HepG2 (cell line): ENCODE results near the gene MMP7. TPM values are rescaled to one million over a fixed set of nuclear protein-coding genes. Genes with fewer than 3 reads are reported as not detected.
A peak's percentile ranks its signal among the peaks of the same experiment; 100 is the strongest.

Experiments
- ATAC-seq: fragments of 200-7000 bp; cut with Tn5 transposase; 3 replicates; pipeline ENCODE4 v1.9.1; 2020; ENCODE audit warnings: mild to moderate bottlenecking, moderate library complexity
- BruUV-seq: library from RNA; stranded (reverse); fragments of 400-500 nt; replicated peaks from 2 replicates; lab custom pipeline; 2021; lab: Mats Ljungman, UMichigan
- CTCF ChIA-PET: fragments of 300-600 bp; formaldehyde crosslinking; extraction: SDS; loops from one replicate; lab custom pipeline; 2021; ENCODE audit warnings: low total read pairs, inconsistent platforms, low intra/inter-chr PET ratio; lab: Yijun Ruan, JAX
- POLR2A ChIA-PET: fragments of 350-600 bp; sonication (Branson Sonifier 250); formaldehyde crosslinking; loops from one replicate; lab custom pipeline; 2020; ENCODE audit warnings: antibody characterized with exemption, inconsistent platforms; lab: Yijun Ruan, JAX
- DNase-seq: peaks from one replicate; pipeline ENCODE4 v3.0.0-alpha.2; 2015; ENCODE audit warnings: low spot score
- FAIRE-seq: peaks from 3 replicates; lab custom pipeline; 2011; peaks lifted over from hg19 to GRCh38; lab: Jason Lieb, UNC
- H2AFZ ChIP-seq: one replicate; pipeline ENCODE4 v1.6.1; 2011; ENCODE audit warnings: low read length, inconsistent platforms
- H3K27ac ChIP-seq: fragments of 300-600 bp; 3 replicates; pipeline ENCODE4 v1.8.0; 2011; ENCODE audit warnings: mixed run types, mild to moderate bottlenecking, mixed read lengths, low read length, inconsistent platforms; ENCODE audit not compliant: insufficient read depth; ENCODE audit errors: extremely low read length
- H3K27me3 ChIP-seq, 2 experiments: fragments of 200-600 bp in 1 of 2; 2 replicates in 1 of 2; 3 replicates in 1 of 2; pipeline versions ENCODE4 v1.6.0 to v1.8.0; 2011; ENCODE audit warnings: low read length in 2 of 2, mild to moderate bottlenecking in 2 of 2, moderate library complexity in 2 of 2, inconsistent platforms in 1 of 2; ENCODE audit not compliant: insufficient read depth in 2 of 2, control insufficient read depth in 1 of 2
- H3K36me3 ChIP-seq, 2 experiments: fragments of 200-600 bp in 1 of 2; replicated peaks in 1 of 2; 2 replicates in 1 of 2; 3 replicates in 1 of 2; pipeline versions ENCODE4 v1.5.1 to v1.8.0; 2011; ENCODE audit warnings: low read length in 2 of 2, inconsistent platforms in 1 of 2; ENCODE audit not compliant: insufficient read depth in 2 of 2, control insufficient read depth in 1 of 2
- H3K4me1 ChIP-seq: 2 replicates; pipeline ENCODE4 v1.5.1; 2012; ENCODE audit warnings: low read length, inconsistent platforms; ENCODE audit not compliant: insufficient read depth
- H3K4me2 ChIP-seq: 2 replicates; pipeline ENCODE4 v1.6.0; 2011; ENCODE audit warnings: low read depth, low read length, inconsistent platforms
- H3K4me3 ChIP-seq, 3 experiments: fragments of 200-600 bp in 1 of 3; sonication (generic), shearing (Covaris generic) in 1 of 3; replicated peaks in 1 of 3; 2 replicates each; pipeline ENCODE4 v1.5.1; 2011 to 2016; ENCODE audit warnings: low read length in 3 of 3, inconsistent platforms in 2 of 3, low read depth in 2 of 3, mild to moderate bottlenecking in 2 of 3, control low read depth in 1 of 3, mixed read lengths in 1 of 3; ENCODE audit not compliant: insufficient read depth in 1 of 3
- H3K79me2 ChIP-seq: one replicate; pipeline ENCODE4 v1.6.1; 2011; ENCODE audit warnings: low read length, inconsistent platforms; ENCODE audit not compliant: insufficient read depth
- H3K9ac ChIP-seq: 2 replicates; pipeline ENCODE4 v1.6.0; 2011; ENCODE audit warnings: mild to moderate bottlenecking, low read depth, low read length, inconsistent platforms; ENCODE audit not compliant: insufficient read depth
- H3K9me3 ChIP-seq: 2 replicates; pipeline ENCODE4 v1.5.1; 2012; ENCODE audit warnings: mild to moderate bottlenecking, low read length
- H4K20me1 ChIP-seq: 2 replicates; pipeline ENCODE4 v1.6.0; 2011; ENCODE audit warnings: inconsistent platforms, mild to moderate bottlenecking, low read length, moderate library complexity; ENCODE audit not compliant: insufficient read depth
- CEBPG ChIP-seq: IDR thresholded peaks from 2 replicates; pipeline ENCODE4 v1.6.1; 2016
- SMARCC2 ChIP-seq: fragments of 450-650 bp; IDR thresholded peaks from 2 replicates; pipeline ENCODE4 v1.6.1; 2017; ENCODE audit warnings: antibody characterized with exemption, mild to moderate bottlenecking
- SOX6 ChIP-seq, 2 experiments: fragments of 450-650 bp in 1 of 2; sonication (generic) in 1 of 2; formaldehyde crosslinking in 1 of 2; IDR thresholded peaks; 2 replicates each; pipeline versions ENCODE4 v1.4.0 to v1.6.1; 2017 to 2020; ENCODE audit warnings: antibody characterized with exemption in 1 of 2, mild to moderate bottlenecking in 1 of 2, missing genetic modification reagents in 1 of 2
- SP1 ChIP-seq, 2 experiments: fragments of 450-650 bp in 1 of 2; sonication (generic) in 1 of 2; formaldehyde crosslinking in 1 of 2; IDR thresholded peaks; 2 replicates each; pipeline versions ENCODE4 v1.4.0 to v1.6.1; 2016 to 2020; ENCODE audit warnings: missing genetic modification reagents in 1 of 2
- STAG1 ChIP-seq: sonication (generic); formaldehyde crosslinking; IDR thresholded peaks from 2 replicates; pipeline ENCODE4 v1.4.0; 2020; ENCODE audit warnings: missing genetic modification reagents
- TBX3 ChIP-seq: fragments of 450-650 bp; IDR thresholded peaks from 2 replicates; pipeline ENCODE4 v1.6.1; 2017; ENCODE audit warnings: antibody characterized with exemption, mild to moderate bottlenecking, inconsistent platforms, borderline replicate concordance
- ZNF432 ChIP-seq: sonication (generic); formaldehyde crosslinking; IDR thresholded peaks from 2 replicates; pipeline ENCODE4 v1.5.0; 2020; ENCODE audit warnings: missing genetic modification reagents, mild to moderate bottlenecking, borderline replicate concordance
- WGBS: methylation state at CpG from one replicate; pipeline ENCODE4 v1.1.6; 2017; ENCODE audit warnings: low lambda C conversion rate; 5-methylcytosine and 5-hydroxymethylcytosine counted together
- in situ Hi-C: cut with HindIII; loops from 2 replicates; pipeline ENCODE4 v1.10.0; 2017; ENCODE audit warnings: low pct_unique_long_range_greater_than_20kb; ENCODE audit not compliant: extremely low pct_ligation_motif_present
- intact Hi-C: fragments of 100-400 bp; cut with micrococcal nuclease; formaldehyde crosslinking; loops from one replicate; pipeline ENCODE4 v1.10.0; 2022; ENCODE audit not compliant: unreplicated experiment
- polyA plus RNA-seq, 8 experiments: library from polyadenylated mRNA; depleted of rRNA in 3 of 8; stranded (reverse) in 7 of 8; unstranded in 1 of 8; fragments of >200 nt; fragmentation: Illumina TruSeq in 4 of 8; extraction: Trizol in 4 of 8; gene quantifications; 2 replicates each; pipeline versions ENCODE4 v1.2.1 to v1.2.3, GENCODE V29; 2011 to 2016; ENCODE audit warnings: low read depth in 4 of 8, missing spikeins in 1 of 8, mixed read lengths in 1 of 8; ENCODE audit not compliant: insufficient read depth in 1 of 8
- total RNA-seq, 5 experiments: library from RNA; depleted of rRNA; stranded (reverse); fragments of >200 nt; fragmentation: Illumina TruSeq; extraction: Trizol; gene quantifications; 2 replicates each; pipeline ENCODE4 v1.2.3, GENCODE V29; 2016; ENCODE audit warnings: low read depth in 1 of 5
- TF ChIP-seq, protein P1 (sequence below): sonication (generic); formaldehyde crosslinking; IDR thresholded peaks from 2 replicates; pipeline ENCODE4 v1.5.1; 2020; ENCODE audit warnings: mild to moderate bottlenecking, moderate library complexity, missing genetic modification reagents
- TF ChIP-seq, protein P2 (sequence below), 2 experiments: sonication (generic) in 1 of 2; formaldehyde crosslinking in 1 of 2; IDR thresholded peaks; 2 replicates each; pipeline versions ENCODE4 v1.4.0 to v1.6.1; 2018 to 2020; ENCODE audit warnings: missing genetic modification reagents in 2 of 2, borderline replicate concordance in 1 of 2, low read depth in 1 of 2, mild to moderate bottlenecking in 1 of 2, missing biosample characterization in 1 of 2
- TF ChIP-seq, protein P3 (sequence below): sonication (generic); formaldehyde crosslinking; IDR thresholded peaks from 2 replicates; pipeline ENCODE4 v1.4.0; 2020; ENCODE audit warnings: mild to moderate bottlenecking, missing genetic modification reagents, borderline replicate concordance

MMP7 gene
- total and polyA plus RNA-seq, 2 of the 13 experiments (the other 11 are each of a cell fraction or from before 2014, with no cell fraction given) = 0.17 TPM; not detected in 1

DNA sequence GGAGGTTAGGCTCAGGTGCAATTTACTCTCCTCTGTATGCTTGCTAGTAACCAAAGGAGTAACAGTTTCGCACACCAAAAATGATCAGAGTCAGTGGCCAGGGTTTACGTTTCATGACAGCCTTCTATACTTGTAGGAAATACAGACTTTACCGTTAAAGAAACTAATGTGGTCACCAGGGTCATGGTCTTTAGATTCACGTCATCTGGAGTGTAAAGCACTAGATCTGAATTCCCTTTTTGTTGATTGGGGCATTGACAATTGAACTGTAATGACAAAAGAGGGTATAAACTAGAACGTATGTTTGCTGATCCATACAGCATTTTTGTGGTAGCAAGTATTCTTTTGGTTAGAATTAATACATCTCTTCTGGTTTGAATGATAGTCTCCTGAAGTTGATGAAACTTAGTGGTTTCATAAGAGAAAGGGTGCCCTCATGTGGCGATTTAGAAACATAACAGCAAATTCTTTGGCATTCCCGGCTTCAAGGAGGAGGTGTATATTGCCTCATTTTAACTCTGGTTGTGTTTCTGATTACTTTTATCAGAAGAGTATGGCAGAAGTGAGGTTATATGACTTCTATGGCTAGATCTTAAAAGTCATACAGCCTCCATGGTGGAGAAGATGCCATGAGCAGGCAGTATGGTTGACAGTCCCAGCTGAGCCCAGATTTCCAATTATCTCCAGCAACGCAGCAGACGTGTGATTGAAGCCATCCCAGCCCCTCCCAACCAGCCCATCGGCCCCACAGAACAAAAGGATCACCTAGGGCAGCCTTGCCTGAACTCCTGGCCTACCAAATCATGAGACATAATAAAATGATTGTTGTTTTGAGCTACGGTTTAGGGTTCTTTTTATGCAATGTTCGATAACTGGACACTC lies 35.1 kb downstream of the MMP7 start (continued):
- TF ChIP-seq, protein P1, sequence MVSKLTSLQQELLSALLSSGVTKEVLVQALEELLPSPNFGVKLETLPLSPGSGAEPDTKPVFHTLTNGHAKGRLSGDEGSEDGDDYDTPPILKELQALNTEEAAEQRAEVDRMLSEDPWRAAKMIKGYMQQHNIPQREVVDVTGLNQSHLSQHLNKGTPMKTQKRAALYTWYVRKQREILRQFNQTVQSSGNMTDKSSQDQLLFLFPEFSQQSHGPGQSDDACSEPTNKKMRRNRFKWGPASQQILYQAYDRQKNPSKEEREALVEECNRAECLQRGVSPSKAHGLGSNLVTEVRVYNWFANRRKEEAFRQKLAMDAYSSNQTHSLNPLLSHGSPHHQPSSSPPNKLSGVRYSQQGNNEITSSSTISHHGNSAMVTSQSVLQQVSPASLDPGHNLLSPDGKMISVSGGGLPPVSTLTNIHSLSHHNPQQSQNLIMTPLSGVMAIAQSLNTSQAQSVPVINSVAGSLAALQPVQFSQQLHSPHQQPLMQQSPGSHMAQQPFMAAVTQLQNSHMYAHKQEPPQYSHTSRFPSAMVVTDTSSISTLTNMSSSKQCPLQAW (CRISPR knock-in tag) = peak; percentile 55; the same call in 1 of the 2 replicates
- peak; percentile 58; the same call in 1 of the 2 replicates for TF ChIP-seq CEBPG (CRISPR knock-in tag)
- TF ChIP-seq STAG1 (CRISPR knock-in tag) = peak; percentile 94
- TF ChIP-seq SP1 (IDR thresholded peaks at IDR 0.05) = no peak
- no peak for TF ChIP-seq SP1 (CRISPR knock-in tag; IDR thresholded peaks at IDR 0.05)
- TF ChIP-seq, protein P2, sequence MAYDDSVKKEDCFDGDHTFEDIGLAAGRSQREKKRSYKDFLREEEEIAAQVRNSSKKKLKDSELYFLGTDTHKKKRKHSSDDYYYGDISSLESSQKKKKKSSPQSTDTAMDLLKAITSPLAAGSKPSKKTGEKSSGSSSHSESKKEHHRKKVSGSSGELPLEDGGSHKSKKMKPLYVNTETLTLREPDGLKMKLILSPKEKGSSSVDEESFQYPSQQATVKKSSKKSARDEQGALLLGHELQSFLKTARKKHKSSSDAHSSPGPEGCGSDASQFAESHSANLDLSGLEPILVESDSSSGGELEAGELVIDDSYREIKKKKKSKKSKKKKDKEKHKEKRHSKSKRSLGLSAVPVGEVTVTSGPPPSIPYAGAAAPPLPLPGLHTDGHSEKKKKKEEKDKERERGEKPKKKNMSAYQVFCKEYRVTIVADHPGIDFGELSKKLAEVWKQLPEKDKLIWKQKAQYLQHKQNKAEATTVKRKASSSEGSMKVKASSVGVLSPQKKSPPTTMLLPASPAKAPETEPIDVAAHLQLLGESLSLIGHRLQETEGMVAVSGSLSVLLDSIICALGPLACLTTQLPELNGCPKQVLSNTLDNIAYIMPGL (CRISPR knock-in tag; IDR thresholded peaks at IDR 0.05; ENCODE audit: borderline replicate concordance in 1 of 2, low read depth in 1 of 2) = peak in 1 of 2 experiments; percentile 66; a peak in 1 of 4 replicates

DNA sequence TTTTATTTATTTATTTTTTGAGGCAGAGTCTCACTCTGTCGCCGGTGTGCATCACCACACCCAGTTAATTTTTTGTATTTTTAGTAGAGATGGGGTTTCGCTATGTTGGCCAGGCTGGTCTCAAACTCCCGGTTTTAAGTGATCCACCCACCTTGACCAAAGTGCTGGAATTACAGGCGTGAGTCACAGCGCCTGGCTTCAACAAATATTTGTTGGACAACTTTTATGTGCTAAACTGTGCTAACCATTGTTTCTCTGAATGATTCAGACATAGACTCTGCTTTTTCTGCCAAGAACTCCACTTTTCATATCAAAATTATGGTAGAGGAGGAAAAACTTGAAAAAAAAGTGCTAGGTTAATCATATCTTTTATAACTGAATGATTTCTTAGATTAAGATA lies 36.3 kb downstream of the MMP7 start:
- FAIRE-seq (peak; percentile 73), ATAC-seq (peak; percentile 92), DNase-seq (peak; percentile 94)
- intact Hi-C loops (loop anchor here (2.0 kb wide), 2 partner anchors 63 to 173 kb away; no protein-coding TSS in a partner anchor), in situ Hi-C loops (loop anchor here (10.0 kb wide), 1 partner anchor 149 kb away; the partner anchor contains the start of gene BIRC2)
- Histone ChIP-seq H3K36me3 (no peaks in the 10 kb centered on the region), H3K4me1 (peaks cover 68% of the 10 kb centered on the region), H3K4me3 (peak overlapping the region in 1 of 3 experiments; percentile 38; a peak in 1 of 6 replicates), H4K20me1 (no peaks in the 10 kb centered on the region), H3K79me2 (peaks cover 4% of the 10 kb centered on the region), H3K27ac (peak overlapping the region; percentile 39), H3K4me2 (peak overlapping the region; percentile 56), H3K9me3 (no peaks in the 10 kb centered on the region), H3K9ac (peak overlapping the region; percentile 35; the same call in 1 of the 2 replicates), H3K27me3 (no peaks in the 10 kb centered on the region), H2AFZ (no peak overlapping the region)
- BruUV-seq = no TSS peak
- CTCF ChIA-PET = interaction anchor here (0.6 to 3.2 kb wide), 7 partner anchors 42 to 170 kb away, joined by 3 to 24 read pairs (median 8); partner anchors contain the start of genes BIRC2 and TMEM123
- POLR2A ChIA-PET = interaction anchor here (1.5 kb wide), 1 partner anchor 42 kb away, joined by 8 read pairs; no protein-coding TSS in a partner anchor
- WGBS = 2% methylated on average over 6 of the region's 6 CpGs
- TF ChIP-seq ZNF432 (CRISPR knock-in tag) = no peak
- TF ChIP-seq, protein P3, sequence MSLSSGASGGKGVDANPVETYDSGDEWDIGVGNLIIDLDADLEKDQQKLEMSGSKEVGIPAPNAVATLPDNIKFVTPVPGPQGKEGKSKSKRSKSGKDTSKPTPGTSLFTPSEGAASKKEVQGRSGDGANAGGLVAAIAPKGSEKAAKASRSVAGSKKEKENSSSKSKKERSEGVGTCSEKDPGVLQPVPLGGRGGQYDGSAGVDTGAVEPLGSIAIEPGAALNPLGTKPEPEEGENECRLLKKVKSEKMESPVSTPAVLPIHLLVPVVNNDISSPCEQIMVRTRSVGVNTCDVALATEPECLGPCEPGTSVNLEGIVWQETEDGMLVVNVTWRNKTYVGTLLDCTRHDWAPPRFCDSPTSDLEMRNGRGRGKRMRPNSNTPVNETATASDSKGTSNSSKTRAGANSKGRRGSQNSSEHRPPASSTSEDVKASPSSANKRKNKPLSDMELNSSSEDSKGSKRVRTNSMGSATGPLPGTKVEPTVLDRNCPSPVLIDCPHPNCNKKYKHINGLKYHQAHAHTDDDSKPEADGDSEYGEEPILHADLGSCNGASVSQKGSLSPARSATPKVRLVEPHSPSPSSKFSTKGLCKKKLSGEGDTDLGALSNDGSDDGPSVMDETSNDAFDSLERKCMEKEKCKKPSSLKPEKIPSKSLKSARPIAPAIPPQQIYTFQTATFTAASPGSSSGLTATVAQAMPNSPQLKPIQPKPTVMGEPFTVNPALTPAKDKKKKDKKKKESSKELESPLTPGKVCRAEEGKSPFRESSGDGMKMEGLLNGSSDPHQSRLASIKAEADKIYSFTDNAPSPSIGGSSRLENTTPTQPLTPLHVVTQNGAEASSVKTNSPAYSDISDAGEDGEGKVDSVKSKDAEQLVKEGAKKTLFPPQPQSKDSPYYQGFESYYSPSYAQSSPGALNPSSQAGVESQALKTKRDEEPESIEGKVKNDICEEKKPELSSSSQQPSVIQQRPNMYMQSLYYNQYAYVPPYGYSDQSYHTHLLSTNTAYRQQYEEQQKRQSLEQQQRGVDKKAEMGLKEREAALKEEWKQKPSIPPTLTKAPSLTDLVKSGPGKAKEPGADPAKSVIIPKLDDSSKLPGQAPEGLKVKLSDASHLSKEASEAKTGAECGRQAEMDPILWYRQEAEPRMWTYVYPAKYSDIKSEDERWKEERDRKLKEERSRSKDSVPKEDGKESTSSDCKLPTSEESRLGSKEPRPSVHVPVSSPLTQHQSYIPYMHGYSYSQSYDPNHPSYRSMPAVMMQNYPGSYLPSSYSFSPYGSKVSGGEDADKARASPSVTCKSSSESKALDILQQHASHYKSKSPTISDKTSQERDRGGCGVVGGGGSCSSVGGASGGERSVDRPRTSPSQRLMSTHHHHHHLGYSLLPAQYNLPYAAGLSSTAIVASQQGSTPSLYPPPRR = no peak; the same call in 1 of the 2 replicates
- TF ChIP-seq SMARCC2 = 0 out of 2 replicates have a peak, but pooled peaks have one; percentile 54
- peak; percentile 69; the same call in 1 of the 2 replicates for TF ChIP-seq TBX3
- TF ChIP-seq SOX6 (IDR thresholded peaks at IDR 0.05) = no peak
- TF ChIP-seq SOX6 (CRISPR knock-in tag; IDR thresholded peaks at IDR 0.05) = peak; percentile 90
